ENCODE results near the gene RAB14.
A peak's percentile ranks its signal among the peaks of the same experiment; 100 is the strongest.

RAB14 gene

DNA sequence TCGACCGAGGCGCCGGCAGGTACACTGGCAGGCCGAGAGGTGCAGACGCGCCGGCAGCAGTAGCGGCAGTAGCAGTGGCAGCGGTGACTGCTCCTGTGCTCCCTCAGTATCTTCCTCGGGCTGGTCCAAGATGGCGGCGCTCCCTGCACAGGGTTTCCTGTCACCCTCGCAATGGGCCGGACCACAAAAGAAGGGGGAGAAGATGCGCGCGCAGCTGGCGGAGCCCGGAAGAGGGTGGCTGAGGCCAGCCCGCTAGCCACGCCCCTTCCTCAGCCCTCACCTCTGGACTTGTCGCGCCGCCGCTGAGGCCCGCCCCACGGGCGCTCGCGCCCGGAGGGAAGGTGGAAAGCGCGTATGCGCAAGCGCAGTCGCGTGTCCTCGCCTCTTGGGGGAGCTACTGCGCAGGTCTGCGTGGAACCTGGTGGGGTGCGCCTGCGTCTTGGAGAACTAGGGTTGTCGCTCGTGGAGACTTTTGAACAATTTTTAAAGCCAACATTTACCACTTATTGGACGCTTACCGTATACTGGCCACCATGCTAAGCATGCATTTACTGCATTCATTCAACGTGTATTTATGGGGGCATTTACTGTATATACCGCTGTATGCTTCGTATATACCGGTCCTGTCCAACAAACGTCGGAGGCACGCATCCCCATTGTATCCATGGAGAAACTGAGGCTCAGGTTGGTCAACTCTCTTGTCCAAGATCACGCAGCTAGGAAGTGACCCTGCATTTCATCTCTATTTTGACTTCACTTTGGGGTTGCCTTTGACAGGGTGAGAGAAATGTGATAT, at the start of gene RAB14:
TSS of gene RAB14 (minus strand) at position 132 of the 796 bp plus-strand sequence. CDS start 8,457 bp downstream, outside the sequence.
- DNase-seq = peak; percentile 99

DNA sequence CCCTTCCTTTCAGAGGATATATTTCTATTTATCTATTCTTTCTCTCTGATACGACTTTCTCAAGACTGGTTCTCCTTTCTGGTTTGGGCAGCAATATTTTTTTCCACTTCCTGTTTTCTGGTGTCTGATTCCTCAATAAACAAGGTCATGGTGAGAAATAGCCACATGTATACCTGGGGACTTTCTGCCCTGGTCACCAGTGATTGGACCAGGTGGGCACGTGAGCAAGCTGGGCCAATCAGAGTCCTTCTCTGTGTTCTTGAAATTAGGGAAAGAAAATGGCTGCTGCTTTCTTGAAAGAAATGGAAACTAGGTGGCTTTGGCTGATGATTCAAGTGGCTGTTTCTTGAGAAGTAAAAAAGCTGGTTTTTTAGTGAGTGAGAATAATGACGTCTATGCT, 47.9 kb upstream of the RAB14 start:
- no peak for DNase-seq

DNA sequence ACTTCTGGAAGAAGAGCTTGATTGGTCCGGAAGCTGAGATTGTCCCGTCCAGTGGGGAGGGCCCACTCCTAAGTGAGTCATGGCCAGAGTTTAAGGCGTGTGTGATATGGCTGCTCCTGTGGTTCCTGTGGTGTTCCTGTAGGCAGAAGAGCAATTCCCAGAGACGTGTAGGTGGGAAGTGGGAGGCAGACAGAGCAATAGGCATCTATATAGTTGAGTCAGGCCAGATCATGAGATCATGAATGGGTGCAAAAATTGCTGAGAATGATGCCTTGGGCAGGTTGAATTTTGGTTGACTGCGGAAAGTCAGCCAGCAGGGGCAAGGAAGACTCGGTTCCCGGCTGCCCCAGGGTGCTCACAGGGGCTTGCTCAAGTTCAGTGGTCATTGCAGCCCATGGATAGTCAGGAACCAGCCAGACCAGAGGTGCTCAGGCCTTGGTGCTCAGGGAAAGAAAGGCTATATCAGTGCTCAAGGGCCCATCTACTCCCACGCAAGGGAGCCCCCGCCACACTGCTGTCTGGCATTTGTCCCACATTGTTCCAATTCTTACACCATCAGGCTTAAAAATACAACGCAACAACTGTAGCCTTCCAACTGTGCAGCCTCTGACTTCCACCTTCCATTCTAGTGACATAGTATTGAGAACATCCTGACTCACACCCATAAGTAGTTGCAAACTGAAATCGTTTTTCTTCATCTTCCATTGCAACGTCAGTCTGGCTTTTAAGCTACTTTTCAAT, 45.3 kb upstream of the RAB14 start:
- DNase-seq = no peak

DNA sequence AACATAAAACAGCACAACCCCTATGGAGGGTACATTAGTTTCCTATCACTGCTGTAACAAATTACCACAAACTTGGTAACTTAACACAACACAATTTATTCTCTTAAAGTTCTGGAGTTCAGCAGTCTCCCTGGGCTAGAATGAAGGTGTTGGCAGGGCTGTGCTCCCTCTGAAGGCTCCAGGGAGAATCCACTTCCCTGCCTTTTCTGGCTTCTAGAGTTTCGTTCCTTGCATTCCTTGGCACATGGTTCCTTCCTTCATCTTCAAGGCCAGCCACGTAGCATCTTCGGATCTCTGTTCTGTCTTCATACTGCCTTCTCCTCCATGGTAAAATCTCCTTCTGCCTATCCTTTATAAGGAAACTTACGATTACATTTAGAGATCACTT, 41.3 kb upstream of the RAB14 start:
- DNase-seq = no peak

DNA sequence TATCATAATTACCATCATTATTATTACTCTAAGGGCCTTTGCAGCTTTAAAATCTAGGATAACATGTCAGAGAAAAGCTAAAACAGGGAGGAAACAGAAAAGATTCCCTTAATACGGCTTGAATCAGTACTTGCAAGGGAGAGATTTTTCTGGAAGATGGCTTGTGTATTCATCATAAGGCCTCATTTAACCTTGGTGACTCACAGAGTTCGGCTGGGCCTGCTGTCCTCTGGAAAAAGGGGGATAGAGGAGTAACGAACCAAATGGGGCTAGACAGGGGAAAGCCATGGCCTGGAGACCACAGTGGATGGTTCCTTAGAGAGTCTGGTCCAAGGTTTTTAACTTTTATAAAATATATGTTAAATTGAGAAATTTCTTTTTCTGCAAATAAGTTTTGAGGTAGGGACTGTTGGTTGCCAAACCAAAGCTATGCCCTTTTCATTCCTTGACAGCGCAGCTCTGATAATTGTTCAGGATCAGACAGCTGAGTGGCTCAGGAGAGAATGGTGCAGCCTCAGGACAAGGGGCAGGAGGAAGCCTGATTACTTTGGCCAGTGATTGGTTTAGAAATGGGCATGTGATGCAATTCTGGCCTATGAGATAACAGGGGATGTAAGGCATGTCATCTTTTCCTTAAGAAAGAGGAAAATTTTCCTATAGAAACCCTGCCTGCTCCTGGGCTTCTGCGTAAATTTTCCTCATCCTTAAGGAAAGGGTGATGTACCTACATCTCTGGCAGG, 40.7 kb upstream of the RAB14 start:
- no peak for DNase-seq

DNA sequence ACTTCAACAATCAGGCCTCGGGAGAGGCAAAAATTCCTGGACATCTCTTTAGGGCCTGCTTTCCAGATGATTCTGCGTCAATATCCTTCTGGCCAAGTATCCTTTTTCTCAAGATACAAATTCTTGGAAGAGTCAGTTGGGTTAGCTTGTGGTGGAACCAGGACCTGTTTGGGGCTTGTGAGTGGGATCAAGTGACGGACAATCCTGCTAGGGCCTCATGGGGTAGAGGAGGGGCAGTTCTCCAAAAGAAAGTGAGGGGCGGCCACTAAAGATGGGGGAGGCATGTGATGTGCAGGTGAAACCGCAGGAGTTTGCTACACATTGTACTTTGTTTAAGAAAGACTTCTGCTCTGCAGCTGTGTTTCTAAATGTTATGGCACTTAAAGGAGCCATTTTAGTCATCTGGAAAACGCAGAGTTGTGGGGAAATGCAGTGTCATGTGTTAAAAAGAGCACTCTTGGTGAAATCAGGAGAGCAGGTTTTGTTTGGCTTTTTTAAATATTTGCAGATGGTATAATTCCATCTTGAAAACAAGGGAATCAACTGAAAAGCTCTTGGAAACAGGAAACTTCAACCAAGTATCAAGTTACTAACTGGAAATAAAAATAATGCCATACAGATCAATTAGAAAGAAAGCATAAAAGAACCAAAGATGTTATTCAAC, 38.9 kb upstream of the RAB14 start:
- DNase-seq = no peak

DNA sequence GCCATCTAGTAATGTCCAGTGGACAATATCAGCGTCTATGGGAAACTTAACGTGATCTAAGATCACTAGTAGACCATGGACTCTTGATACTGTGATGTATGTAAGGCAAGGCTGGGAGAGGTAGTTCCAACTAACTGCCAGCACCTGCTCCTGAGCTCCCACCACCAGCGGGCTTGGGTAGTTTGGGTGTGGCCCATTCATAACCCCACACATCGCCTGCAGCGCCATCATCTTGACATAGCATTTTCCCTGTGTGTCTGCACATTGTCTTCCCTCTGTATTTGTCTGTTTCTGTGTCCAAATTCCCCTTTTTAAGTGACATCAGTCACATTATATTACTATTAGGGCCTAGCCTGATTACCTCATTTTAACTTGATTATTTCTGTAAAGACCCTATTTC, 38.2 kb upstream of the RAB14 start:
- no peak for DNase-seq

DNA sequence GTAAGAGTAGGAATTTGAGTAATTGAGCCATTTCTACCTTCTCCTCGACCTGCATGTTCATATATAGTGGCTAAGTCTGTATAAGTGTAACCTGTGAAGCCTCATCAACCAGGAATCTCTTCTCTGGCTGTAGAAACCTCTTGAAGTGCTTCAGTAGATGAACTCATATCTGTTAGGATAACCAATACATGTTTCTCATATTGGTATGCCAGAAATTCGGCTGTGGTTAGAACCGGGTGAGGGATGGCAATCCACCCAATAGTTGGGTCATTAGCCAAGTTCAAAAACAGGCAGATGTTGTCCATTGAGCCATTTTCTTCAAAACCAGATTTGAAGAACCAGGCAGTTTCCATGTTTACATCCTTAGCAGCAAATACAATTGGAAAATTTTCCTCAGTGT, 37.4 kb upstream of the RAB14 start:
- no peak for DNase-seq

DNA sequence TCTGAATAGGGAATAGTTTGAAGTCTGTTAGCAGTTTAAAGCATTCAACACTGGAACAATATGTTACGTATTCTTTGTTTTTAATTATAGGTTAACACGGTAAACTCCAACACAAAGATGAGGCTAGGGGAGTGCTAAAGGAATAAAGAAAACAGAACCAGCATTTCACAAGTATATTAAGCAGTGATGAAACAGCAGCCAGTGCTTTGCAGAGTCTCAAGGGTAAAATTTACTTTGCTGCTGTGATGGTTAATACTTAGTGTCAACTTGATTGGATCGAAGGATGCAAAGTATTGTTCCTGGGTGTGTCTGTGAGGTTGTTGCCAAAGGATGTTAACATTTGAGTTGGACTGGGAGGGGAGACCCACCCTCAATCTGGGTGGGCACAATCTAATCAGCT, 36.2 kb upstream of the RAB14 start:
- no peak for DNase-seq

DNA sequence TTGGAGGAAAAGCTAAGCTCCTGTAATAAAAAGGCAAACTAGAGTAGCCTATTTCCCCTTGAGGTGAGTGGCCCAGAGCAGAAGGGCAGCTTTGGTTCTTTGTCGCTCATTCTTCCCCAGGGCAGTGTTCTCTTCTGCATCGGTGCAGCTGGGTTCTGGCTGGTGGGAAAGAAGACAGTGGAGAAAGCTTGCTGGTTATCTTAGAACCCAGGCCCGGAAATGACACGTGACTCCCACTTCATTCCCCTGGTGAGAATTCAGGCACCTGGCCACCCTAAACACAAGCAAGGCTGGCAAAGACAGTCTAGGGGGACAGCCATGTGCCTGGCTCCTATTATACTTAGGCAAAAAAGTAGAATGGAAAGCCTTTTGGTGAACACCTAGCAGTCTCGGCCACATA, 33.8 kb upstream of the RAB14 start:
- DNase-seq = no peak

DNA sequence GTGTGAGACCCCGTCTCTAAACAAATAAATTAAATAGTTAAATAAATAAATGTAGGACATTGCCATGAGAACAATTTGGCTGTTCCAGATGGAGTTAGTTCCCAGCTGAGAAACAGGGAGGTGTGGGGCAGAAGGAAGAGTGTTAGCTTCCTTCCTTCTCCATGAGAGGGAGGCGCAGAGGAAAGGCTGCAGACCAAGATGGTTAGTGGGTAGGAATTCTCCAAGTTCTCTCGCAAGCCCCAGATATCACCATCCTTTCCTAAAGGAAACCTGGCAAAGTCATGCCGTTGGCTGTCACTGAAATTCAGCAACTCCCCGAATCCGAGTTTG, 33.1 kb upstream of the RAB14 start:
- DNase-seq = no peak

DNA sequence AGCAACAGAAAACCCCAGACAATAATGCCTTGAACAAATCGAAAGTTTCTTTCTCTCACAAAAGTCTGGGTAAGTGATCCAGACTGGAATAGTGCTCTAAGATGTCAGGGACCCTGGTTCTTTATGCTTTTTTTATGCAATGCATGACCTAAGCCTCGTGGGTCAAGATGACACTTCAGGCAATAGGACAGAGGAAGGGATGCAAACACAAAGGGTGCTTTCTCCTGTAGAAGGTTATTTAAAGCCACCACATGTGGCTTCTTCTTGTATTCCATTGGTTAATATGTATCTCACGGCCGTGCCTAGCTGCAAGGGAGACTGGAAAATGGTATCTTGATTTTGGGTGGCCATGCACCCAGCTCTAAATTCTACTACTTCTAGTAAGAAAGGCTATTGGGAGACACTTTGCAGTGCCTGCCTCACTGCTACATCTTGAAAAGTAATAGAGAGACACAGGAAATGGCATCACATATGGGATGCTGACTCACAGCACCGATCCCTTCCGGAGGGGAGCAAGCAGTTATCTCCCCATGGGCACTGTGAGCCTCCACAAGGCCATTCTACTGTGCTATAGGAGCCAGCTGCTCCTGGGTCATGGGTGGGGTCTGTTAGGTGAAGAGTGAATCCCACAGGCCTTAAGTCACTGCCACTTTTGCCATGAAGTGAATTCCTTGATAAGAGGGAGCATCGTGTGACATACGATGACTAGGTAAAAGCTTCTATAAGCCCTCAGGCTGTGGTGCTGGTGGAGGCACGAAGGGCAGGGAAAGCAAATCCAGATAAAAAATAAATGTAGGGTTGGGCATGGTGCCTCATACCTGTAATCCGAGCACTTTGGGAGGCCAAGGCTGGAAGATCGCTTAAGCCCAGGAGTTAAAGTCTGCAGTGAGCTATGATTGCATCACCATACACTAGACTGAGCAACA, 32.5 kb upstream of the RAB14 start:
- DNase-seq = no peak

DNA sequence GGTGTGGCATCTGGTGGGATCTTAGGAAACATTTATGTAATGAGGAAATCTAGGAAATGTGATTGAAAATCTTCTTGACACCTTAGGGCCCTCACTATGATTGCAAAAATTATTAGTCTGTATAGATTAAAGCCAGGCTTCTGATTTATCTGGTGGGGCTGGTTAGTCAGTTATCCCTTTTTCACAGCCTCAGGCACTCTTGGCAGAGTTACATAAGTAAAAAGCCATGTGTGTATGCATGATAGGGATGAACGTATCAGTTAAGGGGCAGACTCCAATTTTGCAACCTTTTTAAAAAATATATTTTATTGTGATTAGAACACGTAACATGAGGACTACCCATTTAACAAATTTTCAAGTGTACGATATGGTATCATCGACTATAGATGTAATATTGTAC, 30.6 kb upstream of the RAB14 start:
- DNase-seq = no peak

DNA sequence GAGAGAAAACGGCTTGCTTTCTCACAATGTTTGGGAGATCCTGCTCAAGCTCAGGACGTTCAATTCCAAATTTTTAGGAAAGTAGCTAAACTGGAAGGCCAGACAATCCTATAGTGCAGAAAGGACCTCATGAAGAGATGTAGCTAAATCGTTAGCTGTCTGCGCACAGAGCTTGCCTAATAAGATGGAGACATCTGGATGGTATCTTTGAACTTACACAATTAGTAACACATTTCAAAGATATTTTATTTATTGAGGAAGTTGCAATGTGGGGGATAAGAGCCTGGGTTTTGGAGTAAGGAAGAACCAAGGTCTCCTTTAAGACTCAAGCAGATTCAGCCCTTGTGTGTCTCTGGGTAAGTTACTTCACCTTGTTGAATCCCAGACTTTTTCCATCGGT, 28.6 kb upstream of the RAB14 start:
- DNase-seq = no peak

DNA sequence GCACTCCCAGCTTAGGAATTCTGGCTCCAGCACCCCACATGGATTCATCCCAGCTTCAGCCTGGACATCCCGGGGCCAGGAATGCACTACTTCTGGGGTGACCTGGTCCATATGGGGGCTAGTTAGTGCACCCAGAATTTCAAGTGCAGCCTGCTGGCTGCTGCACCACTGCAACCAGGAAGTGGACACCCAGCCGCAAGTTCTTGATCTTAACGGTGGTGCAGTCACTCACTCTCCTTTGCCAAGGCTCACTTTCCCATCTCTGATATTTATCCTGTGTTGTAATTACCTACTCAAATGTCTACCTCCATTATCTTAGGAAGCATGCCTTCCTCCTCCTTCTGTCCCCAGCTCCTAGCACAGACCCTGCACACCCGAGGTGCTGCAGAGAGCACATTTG, 26.2 kb upstream of the RAB14 start:
- no peak for DNase-seq

DNA sequence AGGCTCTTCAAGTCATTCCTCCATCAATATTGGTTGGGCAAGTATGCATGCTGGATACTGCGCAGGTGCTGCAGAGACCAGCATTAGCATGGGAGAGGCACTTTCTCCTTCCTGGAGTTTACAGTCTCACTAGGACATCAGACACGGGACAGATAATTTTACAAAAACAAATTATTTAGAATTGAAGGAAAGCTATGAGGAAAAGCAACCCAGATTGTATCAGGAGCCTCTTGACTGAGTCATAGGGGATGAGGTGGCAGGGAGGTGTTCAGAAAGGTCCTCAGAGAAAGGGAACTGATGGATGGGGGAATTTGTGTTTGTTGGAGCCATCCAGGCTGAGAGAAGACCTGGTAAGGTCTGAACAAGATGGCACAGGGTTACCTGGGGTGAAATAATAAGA, 24.5 kb upstream of the RAB14 start:
- no peak for DNase-seq

DNA sequence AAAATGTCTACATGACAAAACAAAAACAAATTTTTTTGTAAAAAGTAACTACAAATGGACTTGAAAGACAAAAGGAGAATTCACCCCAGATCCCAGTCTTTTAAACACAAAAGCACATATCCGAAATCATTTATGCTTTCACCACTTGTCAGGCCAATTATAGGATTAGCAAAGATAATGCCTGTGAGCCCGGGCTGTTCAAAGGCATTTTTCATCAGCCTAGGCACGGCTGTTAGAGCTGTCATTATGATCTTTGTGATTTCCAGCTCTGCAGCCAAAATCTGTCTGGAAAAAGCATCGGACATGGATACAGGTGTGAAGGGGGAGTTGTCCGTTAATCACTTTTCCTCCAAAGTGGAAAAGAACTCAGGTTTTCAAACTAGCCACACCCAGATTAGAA, 23.6 kb upstream of the RAB14 start:
- DNase-seq = no peak

DNA sequence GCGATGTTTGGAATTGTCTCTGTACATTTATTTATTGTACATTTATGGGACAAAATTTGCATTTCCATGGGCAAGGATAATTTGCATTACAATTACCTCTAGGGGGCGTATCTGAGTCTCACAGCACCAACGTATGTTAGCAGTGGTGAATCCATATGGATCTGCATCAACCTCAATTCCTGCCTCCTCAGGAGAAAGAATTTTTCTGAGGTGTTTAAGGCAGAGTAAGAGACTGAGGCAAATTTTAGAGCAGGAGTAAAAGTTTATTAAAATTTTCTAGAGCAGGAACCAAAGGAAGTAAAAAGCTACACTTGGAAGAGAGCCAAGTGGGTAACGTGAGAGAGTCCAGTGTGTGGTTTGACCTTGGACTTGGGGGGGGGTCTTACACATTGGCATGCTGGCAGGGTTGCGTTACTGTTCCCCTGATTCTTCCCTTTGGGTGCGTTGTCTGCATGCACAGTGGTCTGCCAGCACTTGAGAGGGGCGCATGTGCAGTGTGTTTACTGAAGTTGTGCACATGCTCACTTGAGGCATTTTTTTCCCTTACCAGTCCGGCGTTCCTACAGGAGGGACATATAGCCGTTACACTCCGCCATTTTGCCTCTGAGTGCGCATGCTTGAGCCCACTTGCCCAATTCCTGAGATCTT, 21.0 kb upstream of the RAB14 start:
- DNase-seq = no peak

DNA sequence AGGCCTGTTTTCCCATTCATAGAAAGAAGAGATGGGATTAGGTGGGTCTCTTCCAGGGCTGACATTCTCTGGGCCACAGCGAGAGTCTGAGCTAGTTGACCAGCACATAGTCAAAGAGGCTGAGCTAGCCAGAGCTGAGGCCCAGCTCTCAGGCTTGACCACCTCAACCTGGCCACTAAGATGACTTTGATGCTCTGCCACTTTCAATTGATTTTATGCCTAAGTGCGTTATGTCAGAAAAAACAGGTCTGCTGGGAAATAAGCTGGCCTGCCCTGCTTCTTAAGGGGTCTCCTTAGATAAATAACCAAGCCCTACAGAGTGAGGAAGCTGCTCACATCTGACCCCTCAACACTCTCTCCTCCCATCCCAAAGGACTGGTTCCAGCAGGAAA, 20.0 kb upstream of the RAB14 start:
- DNase-seq = no peak

DNA sequence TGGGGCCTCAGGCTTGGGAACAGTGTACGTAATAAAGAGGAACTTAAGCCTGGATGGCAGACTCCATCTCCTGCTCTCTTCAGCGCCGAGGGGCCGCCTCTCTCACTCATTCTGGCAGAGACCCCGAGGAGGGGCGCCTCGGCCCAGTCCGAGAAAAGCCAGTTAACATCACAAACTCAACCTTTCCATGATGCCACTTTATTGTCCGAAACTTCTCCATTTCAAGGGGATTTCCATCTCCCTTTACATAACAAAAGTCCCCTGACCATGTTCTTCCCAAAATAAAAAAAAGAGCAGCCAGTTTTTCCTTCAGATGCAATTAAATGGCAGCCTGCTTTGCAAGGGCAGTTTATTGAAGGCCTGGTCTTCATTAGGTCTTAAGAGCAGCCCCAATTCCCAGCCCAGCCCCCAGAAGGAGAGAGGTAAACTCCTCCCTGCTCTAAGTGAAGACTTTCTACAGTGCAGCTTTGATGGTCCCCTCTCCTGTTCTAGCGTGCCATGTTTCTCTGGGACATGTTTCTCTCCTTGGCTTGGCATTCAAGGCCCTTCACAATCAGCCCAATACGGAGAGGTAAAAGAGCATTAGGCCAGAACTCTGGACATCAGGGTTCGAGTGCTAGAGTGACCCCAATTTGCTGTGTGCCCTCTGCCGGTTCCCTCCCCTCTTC, 19.5 kb upstream of the RAB14 start:
- DNase-seq = no peak

DNA sequence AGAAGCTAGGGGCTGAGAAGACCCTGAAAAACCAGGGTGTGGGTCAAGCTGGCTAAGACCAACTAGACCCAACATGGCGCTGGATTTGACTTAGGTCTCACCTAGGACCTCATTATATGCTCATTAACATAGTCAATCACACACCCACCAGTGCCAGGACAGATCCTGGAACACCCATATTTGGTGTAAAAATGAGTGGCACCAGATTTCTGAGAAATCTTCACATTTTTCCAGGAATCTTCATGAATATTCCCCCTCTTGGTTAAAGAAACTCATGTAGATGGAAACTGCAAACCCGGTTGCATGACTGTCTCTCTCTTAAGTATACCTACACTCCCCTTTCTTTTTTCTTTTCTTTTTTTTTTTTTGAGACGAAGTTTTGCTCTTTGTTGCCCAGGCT, 17.9 kb upstream of the RAB14 start:
- DNase-seq = no peak
